HEK293 (cell line): Measurements from ENCODE around the gene HOGA1.

ENCODE experiments used
- CTCF ChIA-PET: fragments of 350-600 bp; formaldehyde crosslinking; extraction: SDS; loops from one replicate; lab custom pipeline; 2021; ENCODE audit warnings: antibody characterized with exemption; lab: Yijun Ruan, JAX
- POLR2A ChIA-PET: fragments of 300-600 bp; formaldehyde crosslinking; extraction: SDS; loops from one replicate; lab custom pipeline; 2020; ENCODE audit warnings: antibody characterized with exemption, inconsistent platforms; lab: Yijun Ruan, JAX
- H3K27ac ChIP-seq: fragments of 200-500 bp; sonication (Bioruptor generic); 2 replicates; pipeline ENCODE4 v1.5.1; 2014; ENCODE audit warnings: low read depth, low read length, control low read depth, inconsistent platforms; ENCODE audit errors: extremely low read depth
- H3K36me3 ChIP-seq, 2 experiments: fragments of 200-500 bp in 1 of 2; sonication (Bioruptor generic) in 1 of 2; 1 replicate in 1 of 2; 2 replicates in 1 of 2; pipeline ENCODE4 v1.5.1; 2014 to 2017; ENCODE audit warnings: inconsistent platforms in 2 of 2, low read length in 2 of 2; ENCODE audit not compliant: control insufficient read depth in 2 of 2, insufficient read depth in 1 of 2
- H3K4me1 ChIP-seq: fragments of 200-500 bp; sonication (Bioruptor generic); 2 replicates; pipeline ENCODE4 v1.5.1; 2014; ENCODE audit warnings: mild to moderate bottlenecking, low read length, inconsistent platforms; ENCODE audit not compliant: control insufficient read depth, insufficient read depth
- H3K4me3 ChIP-seq: 2 replicates; pipeline ENCODE4 v1.5.1; 2011; ENCODE audit warnings: low read depth, mild to moderate bottlenecking, control low read depth, low read length, moderate library complexity
- H3K9me3 ChIP-seq: fragments of 200-500 bp; sonication (Bioruptor generic); 2 replicates; pipeline ENCODE4 v1.5.1; 2014; ENCODE audit warnings: low read depth, low read length, inconsistent platforms; ENCODE audit not compliant: control insufficient read depth, insufficient read depth
- AEBP2 ChIP-seq: fragments of 450-650 bp; formaldehyde crosslinking; IDR thresholded peaks from 2 replicates; pipeline ENCODE4 v1.5.1; 2016; ENCODE audit warnings: missing biosample characterization, missing genetic modification characterization, borderline replicate concordance
- GFI1B ChIP-seq: fragments of 450-650 bp; formaldehyde crosslinking; IDR thresholded peaks from 2 replicates; pipeline ENCODE4 v1.5.1; 2016; ENCODE audit warnings: missing biosample characterization, missing genetic modification characterization
- GLI4 ChIP-seq: fragments of 450-650 bp; formaldehyde crosslinking; IDR thresholded peaks from 2 replicates; pipeline ENCODE4 v1.5.1; 2016; ENCODE audit warnings: missing biosample characterization, missing genetic modification characterization
- PRDM10 ChIP-seq: fragments of 450-650 bp; formaldehyde crosslinking; IDR thresholded peaks from 2 replicates; pipeline ENCODE4 v1.5.1; 2016; ENCODE audit warnings: missing biosample characterization, missing genetic modification characterization
- RBAK ChIP-seq: fragments of 450-650 bp; formaldehyde crosslinking; IDR thresholded peaks from 2 replicates; pipeline ENCODE4 v1.5.1; 2016; ENCODE audit warnings: missing biosample characterization, missing genetic modification characterization
- SALL2 ChIP-seq: fragments of 450-650 bp; formaldehyde crosslinking; IDR thresholded peaks from 2 replicates; pipeline ENCODE4 v1.5.0; 2017; ENCODE audit warnings: missing biosample characterization, mild to moderate bottlenecking, missing genetic modification characterization, borderline replicate concordance
- WT1 ChIP-seq: fragments of 450-650 bp; formaldehyde crosslinking; IDR thresholded peaks from 2 replicates; pipeline ENCODE4 v1.5.1; 2016; ENCODE audit warnings: missing biosample characterization, missing genetic modification characterization
- ZBTB49 ChIP-seq: fragments of 450-650 bp; formaldehyde crosslinking; IDR thresholded peaks from 2 replicates; pipeline ENCODE4 v1.5.1; 2016; ENCODE audit warnings: missing biosample characterization, missing genetic modification characterization, low read depth
- ZNF157 ChIP-seq: fragments of 450-650 bp; formaldehyde crosslinking; IDR thresholded peaks from 2 replicates; pipeline ENCODE4 v1.5.1; 2016; ENCODE audit warnings: missing biosample characterization, missing genetic modification characterization
- ZNF169 ChIP-seq: fragments of 450-650 bp; formaldehyde crosslinking; IDR thresholded peaks from 2 replicates; pipeline ENCODE4 v1.5.1; 2016; ENCODE audit warnings: missing biosample characterization, missing genetic modification characterization
- ZNF24 ChIP-seq: fragments of 450-650 bp; formaldehyde crosslinking; IDR thresholded peaks from 2 replicates; pipeline ENCODE4 v1.5.1; 2016; ENCODE audit warnings: missing biosample characterization, missing genetic modification characterization
- ZNF266 ChIP-seq: fragments of 450-650 bp; formaldehyde crosslinking; IDR thresholded peaks from 2 replicates; pipeline ENCODE4 v1.5.1; 2016; ENCODE audit warnings: missing biosample characterization, missing genetic modification characterization, low read depth
- ZNF311 ChIP-seq: fragments of 450-650 bp; formaldehyde crosslinking; IDR thresholded peaks from 2 replicates; pipeline ENCODE4 v1.5.1; 2017; ENCODE audit warnings: missing biosample characterization, missing genetic modification characterization, borderline replicate concordance
- ZNF324 ChIP-seq: fragments of 450-650 bp; formaldehyde crosslinking; IDR thresholded peaks from 2 replicates; pipeline ENCODE4 v1.5.1; 2016; ENCODE audit warnings: missing biosample characterization, missing genetic modification characterization
- ZNF394 ChIP-seq: fragments of 450-650 bp; formaldehyde crosslinking; IDR thresholded peaks from 2 replicates; pipeline ENCODE4 v1.5.1; 2016; ENCODE audit warnings: missing biosample characterization, missing genetic modification characterization, mild to moderate bottlenecking, moderate library complexity, borderline replicate concordance
- ZNF510 ChIP-seq: fragments of 450-650 bp; formaldehyde crosslinking; IDR thresholded peaks from 2 replicates; pipeline ENCODE4 v1.5.1; 2018; ENCODE audit warnings: mild to moderate bottlenecking, missing genetic modification characterization, missing biosample characterization; ENCODE audit not compliant: insufficient replicate concordance
- ZNF514 ChIP-seq: fragments of 450-650 bp; formaldehyde crosslinking; IDR thresholded peaks from 2 replicates; pipeline ENCODE4 v1.5.1; 2016; ENCODE audit warnings: missing biosample characterization, missing genetic modification characterization
- ZNF530 ChIP-seq: fragments of 450-650 bp; formaldehyde crosslinking; IDR thresholded peaks from 2 replicates; pipeline ENCODE4 v1.5.1; 2016; ENCODE audit warnings: low read depth, missing biosample characterization, missing genetic modification characterization
- ZNF560 ChIP-seq: fragments of 450-650 bp; formaldehyde crosslinking; IDR thresholded peaks from 2 replicates; pipeline ENCODE4 v1.5.1; 2017; ENCODE audit warnings: missing biosample characterization, missing genetic modification characterization, borderline replicate concordance
- ZNF571 ChIP-seq: fragments of 450-650 bp; formaldehyde crosslinking; IDR thresholded peaks from 2 replicates; pipeline ENCODE4 v1.5.0; 2017; ENCODE audit warnings: missing biosample characterization, missing genetic modification characterization
- ZNF629 ChIP-seq: fragments of 450-650 bp; formaldehyde crosslinking; IDR thresholded peaks from 2 replicates; pipeline ENCODE4 v1.5.1; 2017; ENCODE audit warnings: missing biosample characterization, missing genetic modification characterization
- ZNF658 ChIP-seq: fragments of 450-650 bp; formaldehyde crosslinking; IDR thresholded peaks from 2 replicates; pipeline ENCODE4; 2016; ENCODE audit warnings: missing biosample characterization, missing genetic modification characterization
- ZNF677 ChIP-seq: fragments of 450-650 bp; IDR thresholded peaks from 2 replicates; pipeline ENCODE4 v1.5.0; 2018; ENCODE audit warnings: missing biosample characterization, mild to moderate bottlenecking, missing genetic modification characterization, moderate library complexity

HOGA1 gene

DNA sequence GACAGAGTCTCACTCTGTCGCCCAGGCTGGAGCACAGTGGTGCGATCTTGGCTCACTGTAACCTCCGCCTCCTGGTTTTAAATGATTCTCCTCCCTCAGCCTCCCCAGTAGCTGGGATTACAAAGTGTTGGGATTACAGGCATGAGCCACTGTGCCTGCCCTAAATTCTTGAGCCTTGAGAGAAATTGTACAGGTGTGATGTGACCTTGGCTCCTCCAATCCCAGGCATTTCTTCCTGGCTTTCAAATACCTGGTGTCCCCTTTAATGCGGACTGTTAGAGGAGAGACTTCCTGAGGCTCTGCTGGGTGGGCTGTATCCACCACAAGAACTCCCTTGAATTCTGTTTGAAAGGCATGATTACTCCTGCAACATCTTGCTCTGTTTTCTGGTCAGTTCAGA, 34.1 kb downstream of the HOGA1 start (continued):
- no peak for TF ChIP-seq AEBP2 (tag by site-specific recombination)
- no peak for TF ChIP-seq GFI1B (tag by site-specific recombination)
- no peak for TF ChIP-seq ZBTB49
- TF ChIP-seq ZNF324 (tag by site-specific recombination) = no peak
- TF ChIP-seq SALL2 (tag by site-specific recombination) = no peak
- TF ChIP-seq ZNF311 = no peak
- no peak for TF ChIP-seq ZNF510
- TF ChIP-seq ZNF677 (tag by site-specific recombination) = no peak
- TF ChIP-seq ZNF24 (tag by site-specific recombination) = no peak

DNA sequence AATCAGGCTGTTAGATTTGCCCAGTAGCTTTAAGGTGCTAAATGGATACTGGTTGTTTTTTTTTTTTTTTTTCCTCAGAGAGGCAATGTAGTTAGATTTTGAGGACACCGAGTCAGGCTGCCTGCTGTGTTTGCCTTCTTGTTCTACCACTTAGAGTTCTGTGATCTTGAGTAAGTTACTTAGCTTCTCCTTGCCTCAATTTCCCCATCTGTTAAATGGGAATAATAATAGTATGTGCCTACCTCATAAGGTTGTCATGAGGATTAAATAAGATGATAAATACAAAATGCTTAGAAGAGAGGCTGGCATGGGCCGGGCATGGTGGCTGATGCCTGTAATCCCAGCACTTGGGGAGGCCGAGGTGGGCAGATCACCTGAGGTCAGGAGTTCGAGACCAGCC, 34.5 kb downstream of the HOGA1 start:
- Histone ChIP-seq H3K4me3 (no peak overlapping the region), H3K9me3 (no peaks in the 10 kb centered on the region), H3K4me1 (no peaks in the 10 kb centered on the region), H3K27ac (no peak overlapping the region), H3K36me3 (peaks cover 0 to 10% of the 10 kb centered on the region in 2 experiments; a peak in 2 of 3 replicates)
- TF ChIP-seq ZNF514 (tag by site-specific recombination) (no peak), RBAK (tag by site-specific recombination) (no peak), GLI4 (no peak), ZNF560 (no peak), SALL2 (tag by site-specific recombination) (no peak), ZNF530 (tag by site-specific recombination) (no peak)
- CTCF ChIA-PET = interaction anchor here (8.1 kb wide), 1 partner anchor 46 kb away, joined by 78 read pairs; the partner anchor contains the start of gene ANKRD2
- POLR2A ChIA-PET = interaction anchor here (0.9 kb wide), 1 partner anchor 23 kb away, joined by 4 read pairs; no protein-coding TSS in a partner anchor

- H3K4me1 ChIP-seq = no peaks in the 10 kb centered on the region
- TF ChIP-seq PRDM10 (tag by site-specific recombination) (no peak), WT1 (tag by site-specific recombination) (no peak), ZNF266 (tag by site-specific recombination) (no peak), ZNF157 (tag by site-specific recombination) (no peak), ZNF394 (tag by site-specific recombination) (no peak), ZNF169 (tag by site-specific recombination) (no peak), ZNF629 (no peak), ZNF658 (tag by site-specific recombination) (no peak), ZNF571 (tag by site-specific recombination) (no peak)
- no peak overlapping the region for H3K4me3 ChIP-seq
- CTCF ChIA-PET = interaction anchor here (0.9 to 1.1 kb wide), 4 partner anchors 10 to 86 kb away, joined by 3 to 4 read pairs (median 3); no protein-coding TSS in a partner anchor
- POLR2A ChIA-PET = no interaction called here
- peaks cover 0 to 3% of the 10 kb centered on the region in 2 experiments; a peak in 2 of 3 replicates for H3K36me3 ChIP-seq
- no peak overlapping the region for H3K27ac ChIP-seq
- H3K9me3 ChIP-seq = no peaks in the 10 kb centered on the region
These were observed 39.1 kb downstream of the HOGA1 start for GRCh38 chr10:97623277-97623676.
